Subcutaneous abdominal adipose tissue (tissue), 5 donors: Measurements from ENCODE around the gene AKNAD1.
A peak's percentile ranks its signal among the peaks of the same experiment; 100 is the strongest.

ENCODE experiments used
- H3K27ac ChIP-seq: one replicate; pipeline ENCODE4 v1.7.0; 2013; ENCODE audit warnings: low read depth, mild to moderate bottlenecking, inconsistent platforms, low read length, moderate library complexity
- H3K27me3 ChIP-seq, 5 donors: one replicate each; pipeline ENCODE4 v1.7.0; 2013; ENCODE audit warnings: low read length in 5 of 5, inconsistent platforms in 1 of 5; ENCODE audit not compliant: control insufficient read depth in 5 of 5, insufficient read depth in 4 of 5
- H3K36me3 ChIP-seq, 5 donors: one replicate each; pipeline ENCODE4 v1.7.0; 2013; ENCODE audit warnings: low read length in 5 of 5; ENCODE audit not compliant: control insufficient read depth in 5 of 5, insufficient read depth in 5 of 5
- H3K4me1 ChIP-seq, 5 donors: one replicate each; pipeline ENCODE4 v1.7.0; 2013; ENCODE audit warnings: low read length in 5 of 5, mild to moderate bottlenecking in 3 of 5, moderate library complexity in 1 of 5; ENCODE audit not compliant: control insufficient read depth in 5 of 5, insufficient read depth in 5 of 5
- H3K4me3 ChIP-seq, 5 donors: one replicate each; pipeline ENCODE4 v1.7.0; 2013; ENCODE audit warnings: low read length in 5 of 5, low read depth in 1 of 5
- H3K9ac ChIP-seq, 5 donors: one replicate each; pipeline ENCODE4 v1.7.0; 2013; ENCODE audit warnings: low read length in 5 of 5, mild to moderate bottlenecking in 4 of 5, moderate library complexity in 3 of 5
- H3K9me3 ChIP-seq, 5 donors: one replicate each; pipeline ENCODE4 v1.7.0; 2013; ENCODE audit warnings: low read length in 5 of 5; ENCODE audit not compliant: control insufficient read depth in 5 of 5
- donor health status: healthy.
- donor health status: healthy.
- donor health status: healthy.
- donor health status: healthy.
- donor health status: healthy.

Gene AKNAD1

GRCh38 chr1:108850929-108851328, 6.0 kb downstream of the AKNAD1 start:
- H3K27me3 ChIP-seq, result no peaks in the 10 kb centered on the region
- no peaks in the 10 kb centered on the region for H3K36me3 ChIP-seq
- H3K27ac ChIP-seq, result no peak overlapping the region

GRCh38 chr1:108848806-108849205, 8.1 kb downstream of the AKNAD1 start:
- H3K9me3 ChIP-seq, result no peaks in the 10 kb centered on the region

More at GRCh38 chr1:108850929-108851328, 6.0 kb downstream of the AKNAD1 start:
- H3K9ac ChIP-seq, result no peak overlapping the region
- peaks cover 0 to 8% (median 5%) of the 10 kb centered on the region in 5 donors for H3K4me1 ChIP-seq
- H3K9me3 ChIP-seq, result no peaks in the 10 kb centered on the region
- no peak overlapping the region for H3K4me3 ChIP-seq

GRCh38 chr1:108847494-108847893, 9.4 kb downstream of the AKNAD1 start:
- peaks cover 0 to 6% (median 3%) of the 10 kb centered on the region in 5 donors for H3K4me1 ChIP-seq
- H3K9me3 ChIP-seq, result no peaks in the 10 kb centered on the region
- H3K27ac ChIP-seq, result no peak overlapping the region
- no peaks in the 10 kb centered on the region for H3K27me3 ChIP-seq
- no peak overlapping the region for H3K4me3 ChIP-seq
- no peak overlapping the region for H3K9ac ChIP-seq
- no peaks in the 10 kb centered on the region for H3K36me3 ChIP-seq

More at GRCh38 chr1:108848806-108849205, 8.1 kb downstream of the AKNAD1 start:
- Histone ChIP-seq H3K27ac (no peak overlapping the region), H3K9ac (no peak overlapping the region), H3K36me3 (no peaks in the 10 kb centered on the region), H3K4me1 (peaks cover 0 to 8% (median 5%) of the 10 kb centered on the region in 5 donors), H3K27me3 (no peaks in the 10 kb centered on the region), H3K4me3 (no peak overlapping the region)

- H3K9ac ChIP-seq, result no peak overlapping the region
- no peak overlapping the region for H3K4me3 ChIP-seq
- H3K36me3 ChIP-seq, result no peaks in the 10 kb centered on the region
- H3K9me3 ChIP-seq, result no peaks in the 10 kb centered on the region
- H3K27ac ChIP-seq, result no peak overlapping the region
- peaks cover 0 to 6% (median 0%) of the 10 kb centered on the region in 5 donors for H3K4me1 ChIP-seq
- H3K27me3 ChIP-seq, result no peaks in the 10 kb centered on the region
Observed at GRCh38 chr1:108845991-108846390, 10.9 kb downstream of the AKNAD1 start.

GRCh38 chr1:108845446-108845845, 11.4 kb downstream of the AKNAD1 start:
- H3K9ac ChIP-seq, result no peak overlapping the region

GRCh38 chr1:108843390-108844137, 13.3 kb downstream of the AKNAD1 start:
- Histone ChIP-seq H3K36me3 (no peaks in the 10 kb centered on the region), H3K9ac (no peak overlapping the region), H3K4me1 (peaks cover 0 to 6% (median 0%) of the 10 kb centered on the region in 5 donors), H3K9me3 (no peaks in the 10 kb centered on the region), H3K27ac (no peak overlapping the region), H3K4me3 (no peak overlapping the region), H3K27me3 (no peaks in the 10 kb centered on the region)

More at GRCh38 chr1:108845446-108845845, 11.4 kb downstream of the AKNAD1 start:
- H3K4me3 ChIP-seq, result no peak overlapping the region
- no peaks in the 10 kb centered on the region for H3K36me3 ChIP-seq
- H3K4me1 ChIP-seq, result peaks cover 0 to 6% (median 0%) of the 10 kb centered on the region in 5 donors
- no peak overlapping the region for H3K27ac ChIP-seq
- no peaks in the 10 kb centered on the region for H3K9me3 ChIP-seq
- no peaks in the 10 kb centered on the region for H3K27me3 ChIP-seq

- H3K27ac ChIP-seq, result no peak overlapping the region
- H3K9ac ChIP-seq, result no peak overlapping the region
- H3K9me3 ChIP-seq, result no peaks in the 10 kb centered on the region
- peaks cover 0 to 6% (median 0%) of the 10 kb centered on the region in 5 donors for H3K4me1 ChIP-seq
- H3K36me3 ChIP-seq, result no peaks in the 10 kb centered on the region
- H3K4me3 ChIP-seq, result no peak overlapping the region
- no peaks in the 10 kb centered on the region for H3K27me3 ChIP-seq
Observed at GRCh38 chr1:108842525-108843181, 14.2 kb downstream of the AKNAD1 start.

- no peak overlapping the region for H3K4me3 ChIP-seq
- no peak overlapping the region for H3K27ac ChIP-seq
- peaks cover 0 to 6% (median 0%) of the 10 kb centered on the region in 5 donors for H3K4me1 ChIP-seq
Observed at GRCh38 chr1:108841703-108842102, 15.2 kb downstream of the AKNAD1 start.

GRCh38 chr1:108832929-108833328, 24.0 kb downstream of the AKNAD1 start:
- Histone ChIP-seq H3K4me3 (no peak overlapping the region), H3K27me3 (no peaks in the 10 kb centered on the region), H3K27ac (no peak overlapping the region), H3K9ac (no peak overlapping the region), H3K36me3 (no peaks in the 10 kb centered on the region), H3K9me3 (no peaks in the 10 kb centered on the region), H3K4me1 (peaks cover 5 to 32% (median 26%) of the 10 kb centered on the region in 5 donors)

More at GRCh38 chr1:108841703-108842102, 15.2 kb downstream of the AKNAD1 start:
- H3K9me3 ChIP-seq, result no peaks in the 10 kb centered on the region
- H3K9ac ChIP-seq, result no peak overlapping the region
- no peaks in the 10 kb centered on the region for H3K27me3 ChIP-seq
- no peaks in the 10 kb centered on the region for H3K36me3 ChIP-seq

GRCh38 chr1:108831225-108831624, 25.7 kb downstream of the AKNAD1 start:
- Histone ChIP-seq H3K27ac (peak overlapping the region; percentile 52), H3K4me1 (peaks cover 5 to 34% (median 27%) of the 10 kb centered on the region in 5 donors), H3K9ac (no peak overlapping the region), H3K4me3 (no peak overlapping the region), H3K36me3 (no peaks in the 10 kb centered on the region), H3K27me3 (no peaks in the 10 kb centered on the region), H3K9me3 (no peaks in the 10 kb centered on the region)
